Gastrocnemius medialis (tissue), 4 donors: ENCODE data around the gene CLCA1.

Source experiments
- CTCF ChIP-seq, 5 experiments: fragments of 450-650 bp in 3 of 5; fragments of 200-600 bp in 2 of 5; sonication (generic) in 2 of 5; IDR thresholded peaks in 4 of 5; conservative IDR thresholded peaks in 1 of 5; 1 replicate in 4 of 5; 2 replicates in 1 of 5; pipeline ENCODE4 v1.5.1; 2016 to 2019; ENCODE audit warnings: antibody characterized with exemption in 5 of 5, mild to moderate bottlenecking in 3 of 5, moderate library complexity in 3 of 5
- POLR2A ChIP-seq, 2 donors: fragments of 450-650 bp; IDR thresholded peaks; one replicate each; pipeline ENCODE4 v1.6.1; 2017; ENCODE audit warnings: antibody characterized with exemption in 2 of 2, mild to moderate bottlenecking in 2 of 2, moderate library complexity in 2 of 2

DNA sequence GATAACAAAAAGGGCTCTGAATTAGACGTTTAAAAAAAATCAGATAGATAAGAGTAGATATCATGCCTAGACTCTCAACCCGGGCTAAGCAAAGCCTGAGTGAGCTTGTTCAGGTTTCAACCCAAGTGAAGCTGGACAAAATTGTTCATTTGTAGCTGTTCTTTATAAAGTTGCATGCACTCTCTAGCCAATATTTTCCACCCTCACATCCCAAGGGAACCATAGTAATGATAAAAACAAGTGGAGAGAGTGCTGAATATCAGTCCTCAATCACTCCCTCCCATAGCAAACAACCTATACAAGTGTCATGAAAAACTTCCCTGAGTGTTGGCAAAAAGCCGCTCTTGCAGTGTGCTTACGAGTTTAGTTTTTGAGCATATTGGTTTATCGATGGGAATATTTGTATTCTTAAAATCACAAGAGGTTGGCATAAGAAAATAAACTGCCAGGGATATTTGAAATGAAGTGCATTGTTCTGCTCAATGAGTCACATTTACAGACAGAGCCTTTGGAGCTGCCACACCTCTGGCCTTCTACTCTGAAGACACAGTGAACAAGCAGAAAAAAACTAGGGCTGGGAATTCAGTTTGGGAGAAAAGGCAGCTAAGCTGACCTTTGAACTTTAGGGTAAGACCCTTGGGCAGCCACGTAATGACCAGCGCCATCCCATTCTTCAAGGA lies 47.0 kb upstream of the CLCA1 start:
- TF ChIP-seq CTCF (IDR thresholded peaks at IDR 0.05 in 4 of 5, conservative IDR thresholded peaks at IDR 0.05 in 1 of 5) (no peak), POLR2A (IDR thresholded peaks at IDR 0.05) (no peak)
